ENCODE results near the gene PES1. TPM values are rescaled to one million over a fixed set of nuclear protein-coding genes. Genes with fewer than 3 reads are reported as not detected.

Gene PES1
- polyA plus RNA-seq, 1 experiment: 109 TPM

DNA sequence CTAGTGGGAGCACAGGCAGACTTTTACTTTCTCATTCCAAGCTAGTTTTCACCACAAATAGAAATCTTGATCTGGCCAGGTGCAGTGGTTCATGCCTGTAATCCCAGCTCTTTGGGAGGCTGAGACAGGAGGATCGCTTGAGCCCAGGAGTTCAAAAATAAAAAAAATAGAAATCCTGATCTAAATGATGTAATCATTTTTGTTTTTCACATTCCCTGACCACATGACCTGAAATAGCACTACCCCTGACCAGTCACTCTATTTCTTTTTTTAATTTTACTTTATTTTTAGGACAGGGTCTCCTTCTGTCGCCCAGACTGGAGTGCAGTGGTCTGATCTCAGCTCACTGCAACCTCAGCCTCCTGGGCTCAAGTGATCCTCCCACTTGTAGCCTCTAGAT is 13.0 kb upstream of the PES1 start:
- Histone ChIP-seq H3K4me3 (ENCODE audit: low read depth, low read length) (no peak overlapping the region), H3K36me3 (ENCODE audit: control insufficient read depth, insufficient read depth, low read length) (no peaks in the 10 kb centered on the region), H3K27me3 (ENCODE audit: control insufficient read depth, insufficient read depth, low read length) (no peaks in the 10 kb centered on the region)
- no peak for DNase-seq (ENCODE audit: low read depth)
- TF ChIP-seq, protein P1, sequence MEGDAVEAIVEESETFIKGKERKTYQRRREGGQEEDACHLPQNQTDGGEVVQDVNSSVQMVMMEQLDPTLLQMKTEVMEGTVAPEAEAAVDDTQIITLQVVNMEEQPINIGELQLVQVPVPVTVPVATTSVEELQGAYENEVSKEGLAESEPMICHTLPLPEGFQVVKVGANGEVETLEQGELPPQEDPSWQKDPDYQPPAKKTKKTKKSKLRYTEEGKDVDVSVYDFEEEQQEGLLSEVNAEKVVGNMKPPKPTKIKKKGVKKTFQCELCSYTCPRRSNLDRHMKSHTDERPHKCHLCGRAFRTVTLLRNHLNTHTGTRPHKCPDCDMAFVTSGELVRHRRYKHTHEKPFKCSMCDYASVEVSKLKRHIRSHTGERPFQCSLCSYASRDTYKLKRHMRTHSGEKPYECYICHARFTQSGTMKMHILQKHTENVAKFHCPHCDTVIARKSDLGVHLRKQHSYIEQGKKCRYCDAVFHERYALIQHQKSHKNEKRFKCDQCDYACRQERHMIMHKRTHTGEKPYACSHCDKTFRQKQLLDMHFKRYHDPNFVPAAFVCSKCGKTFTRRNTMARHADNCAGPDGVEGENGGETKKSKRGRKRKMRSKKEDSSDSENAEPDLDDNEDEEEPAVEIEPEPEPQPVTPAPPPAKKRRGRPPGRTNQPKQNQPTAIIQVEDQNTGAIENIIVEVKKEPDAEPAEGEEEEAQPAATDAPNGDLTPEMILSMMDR (IDR thresholded peaks at IDR 0.05; ENCODE audit: insufficient read depth, low read depth, low read length): no peak
- ChIA-PET CTCF (interaction anchor here (0.6 to 2.4 kb wide), 4 partner anchors 10 to 1427 kb away, joined by 3 to 5 read pairs (median 4); no protein-coding TSS in a partner anchor), POLR2A (no interaction called here)

GRCh38 chr22:30603801-30604200 is 12.1 kb upstream of the PES1 start:
- no peak for DNase-seq (ENCODE audit: low read depth)
- Histone ChIP-seq H3K36me3 (ENCODE audit: control insufficient read depth, insufficient read depth, low read length) (no peaks in the 10 kb centered on the region), H3K4me3 (ENCODE audit: low read depth, low read length) (no peak overlapping the region), H3K27me3 (ENCODE audit: control insufficient read depth, insufficient read depth, low read length) (no peaks in the 10 kb centered on the region)
- TF ChIP-seq, protein P1 (IDR thresholded peaks at IDR 0.05; ENCODE audit: insufficient read depth, low read depth, low read length): no peak
- POLR2A ChIA-PET: no interaction called here
- CTCF ChIA-PET: interaction anchor here (1.0 to 2.4 kb wide), 3 partner anchors 11 to 152 kb away, joined by 3 to 5 read pairs (median 4); no protein-coding TSS in a partner anchor

DNA sequence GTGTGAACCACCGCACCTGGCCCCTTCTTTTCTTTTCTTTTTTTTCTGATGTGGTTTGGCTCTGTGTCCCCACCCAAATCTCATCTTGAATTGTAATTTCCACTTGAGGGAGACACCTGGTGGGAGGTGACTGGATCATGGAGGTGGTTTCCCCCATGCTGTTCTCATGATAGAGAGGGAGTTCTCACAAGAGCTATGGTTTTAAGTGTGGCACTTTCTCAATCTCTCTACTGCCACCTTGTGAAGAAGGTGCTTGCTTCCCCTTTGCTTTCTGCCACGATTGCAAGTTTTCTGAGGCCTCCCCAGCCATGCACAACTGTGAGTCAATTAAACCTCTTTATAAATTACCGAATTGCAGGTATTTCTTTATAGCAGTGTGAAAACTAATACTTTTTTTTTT is 10.3 kb upstream of the PES1 start:
- DNase-seq (ENCODE audit: low read depth): no peak
- ChIA-PET POLR2A (no interaction called here), CTCF (no interaction called here)
- TF ChIP-seq, protein P1 (IDR thresholded peaks at IDR 0.05; ENCODE audit: insufficient read depth, low read depth, low read length): peak; percentile 46
- Histone ChIP-seq H3K36me3 (ENCODE audit: control insufficient read depth, insufficient read depth, low read length) (no peaks in the 10 kb centered on the region), H3K27me3 (ENCODE audit: control insufficient read depth, insufficient read depth, low read length) (no peaks in the 10 kb centered on the region), H3K4me3 (ENCODE audit: low read depth, low read length) (no peak overlapping the region)

GRCh38 chr22:30601464-30601863 is 9.8 kb upstream of the PES1 start:
- ChIA-PET CTCF (interaction anchor here (0.5 to 1.6 kb wide), 6 partner anchors 9 to 154 kb away, joined by 3 to 5 read pairs (median 3); no protein-coding TSS in a partner anchor), POLR2A (no interaction called here)
- Histone ChIP-seq H3K27me3 (ENCODE audit: control insufficient read depth, insufficient read depth, low read length) (no peaks in the 10 kb centered on the region), H3K36me3 (ENCODE audit: control insufficient read depth, insufficient read depth, low read length) (no peaks in the 10 kb centered on the region), H3K4me3 (ENCODE audit: low read depth, low read length) (no peak overlapping the region)
- TF ChIP-seq, protein P1 (IDR thresholded peaks at IDR 0.05; ENCODE audit: insufficient read depth, low read depth, low read length): no peak
- no peak for DNase-seq (ENCODE audit: low read depth)

DNA sequence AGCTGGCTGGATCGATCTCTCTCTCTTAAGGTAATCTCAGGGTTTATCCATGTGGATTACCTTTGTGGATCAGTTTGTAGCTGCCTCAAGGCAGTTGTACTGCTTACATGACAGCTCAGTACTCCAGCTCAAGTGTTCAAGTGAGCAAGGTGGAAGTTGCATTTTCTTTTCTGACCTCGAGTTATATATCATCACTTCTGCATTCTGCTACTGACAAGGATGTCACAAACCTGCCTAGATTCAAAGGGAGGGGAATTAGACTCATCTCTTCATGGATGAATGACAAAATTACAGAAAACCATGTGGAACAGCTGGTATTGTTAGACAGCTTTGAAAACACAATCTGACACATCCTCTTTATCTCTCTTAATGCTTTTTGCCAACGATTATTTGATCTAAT is 9.2 kb upstream of the PES1 start:
- Histone ChIP-seq H3K27me3 (ENCODE audit: control insufficient read depth, insufficient read depth, low read length) (no peaks in the 10 kb centered on the region), H3K36me3 (ENCODE audit: control insufficient read depth, insufficient read depth, low read length) (no peaks in the 10 kb centered on the region), H3K4me3 (ENCODE audit: low read depth, low read length) (no peak overlapping the region)
- ChIA-PET POLR2A (no interaction called here), CTCF (interaction anchor here (0.5 to 1.6 kb wide), 7 partner anchors 8 to 155 kb away, joined by 3 to 5 read pairs (median 3); no protein-coding TSS in a partner anchor)
- DNase-seq (ENCODE audit: low read depth): no peak
- TF ChIP-seq, protein P1 (IDR thresholded peaks at IDR 0.05; ENCODE audit: insufficient read depth, low read depth, low read length): no peak

All from BJ (cell line).